ENCODE data around the gene ANKRD63. TPM values are rescaled to one million over a fixed set of nuclear protein-coding genes. Genes with fewer than 3 reads are reported as not detected.

The ANKRD63 gene
- total and polyA plus RNA-seq, 4 experiments from 2014 or later = not detected

GRCh38 chr15:40297356-40297755 lies 14.5 kb upstream of the ANKRD63 start:
- no peak overlapping the region for H3K27ac ChIP-seq (ENCODE audit: low read depth, low read length)
- peaks cover 67% of the 10 kb centered on the region for H3K36me3 ChIP-seq (ENCODE audit: insufficient read depth, low read length)
- H3K27me3 Mint-ChIP-seq = no peaks in the 10 kb centered on the region
- POLR2A ChIA-PET (ENCODE audit: partially characterized antibody) = interaction anchor here (1.2 to 2.5 kb wide), 2 partner anchors 10 to 11 kb away, joined by 4 to 9 read pairs; partner anchors contain the start of gene PLCB2
- peaks cover 0 to 3% (median 0%) of the 10 kb centered on the region in 8 donors for H3K9me3 Mint-ChIP-seq
- H3K4me1 Mint-ChIP-seq = peaks cover 0 to 4% (median 3%) of the 10 kb centered on the region in 4 donors
- H3K27ac Mint-ChIP-seq = peak overlapping the region in 1 of 7 donors; percentile 51
- H3K36me3 Mint-ChIP-seq = peaks cover 41 to 76% of the 10 kb centered on the region in 2 donors
- no peaks in the 10 kb centered on the region for H3K9me3 ChIP-seq (ENCODE audit: control insufficient read depth in 1 of 2, low read length in 2 of 2)
- H3K4me3 Mint-ChIP-seq = no peak overlapping the region
- H3K4me3 ChIP-seq (ENCODE audit: low read length in 2 of 2) = no peak overlapping the region
- CTCF ChIA-PET (ENCODE audit: partially characterized antibody) = interaction anchor here (1.1 to 3.4 kb wide), 3 partner anchors 12 to 40 kb away, joined by 4 to 20 read pairs (median 6); partner anchors contain the start of gene PLCB2
- DNase-seq = no peak
- H3K27me3 ChIP-seq (ENCODE audit: insufficient read depth, low read length) = no peaks in the 10 kb centered on the region
- intact Hi-C loops (cut with micrococcal nuclease) = no loop called here
- no peaks in the 10 kb centered on the region for H3K4me1 ChIP-seq (ENCODE audit: insufficient read depth, low read length)

- intact Hi-C loops (cut with micrococcal nuclease) = no loop called here
- no peaks in the 10 kb centered on the region for H3K4me1 ChIP-seq (ENCODE audit: insufficient read depth, low read length)
- ChIA-PET POLR2A (ENCODE audit: partially characterized antibody) (interaction anchor here (1.2 to 2.7 kb wide), 2 partner anchors 9 to 11 kb away, joined by 4 to 11 read pairs; partner anchors contain the start of gene PLCB2), CTCF (ENCODE audit: partially characterized antibody) (interaction anchor here (1.1 to 1.7 kb wide), 3 partner anchors 18 to 41 kb away, joined by 4 to 6 read pairs (median 4); no protein-coding TSS in a partner anchor)
- H3K27me3 ChIP-seq (ENCODE audit: insufficient read depth, low read length) = no peaks in the 10 kb centered on the region
- peaks cover 0 to 4% (median 3%) of the 10 kb centered on the region in 4 donors for H3K4me1 Mint-ChIP-seq
- peaks cover 39 to 76% of the 10 kb centered on the region in 2 donors for H3K36me3 Mint-ChIP-seq
- no peaks in the 10 kb centered on the region for H3K27me3 Mint-ChIP-seq
- H3K4me3 Mint-ChIP-seq = no peak overlapping the region
- H3K36me3 ChIP-seq (ENCODE audit: insufficient read depth, low read length) = peaks cover 68% of the 10 kb centered on the region
- H3K27ac ChIP-seq (ENCODE audit: low read depth, low read length) = no peak overlapping the region
- peak overlapping the region in 3 of 7 donors; percentile 7 to 70 (median 69) for H3K27ac Mint-ChIP-seq
- peaks cover 0 to 3% (median 0%) of the 10 kb centered on the region in 8 donors for H3K9me3 Mint-ChIP-seq
- no peak for DNase-seq
- H3K4me3 ChIP-seq (ENCODE audit: low read length in 2 of 2) = no peak overlapping the region
- H3K9me3 ChIP-seq (ENCODE audit: control insufficient read depth in 1 of 2, low read length in 2 of 2) = no peaks in the 10 kb centered on the region
Observed at GRCh38 chr15:40296561-40297230, 13.8 kb upstream of the ANKRD63 start.

GRCh38 chr15:40295877-40296560 lies 13.2 kb upstream of the ANKRD63 start:
- ChIA-PET CTCF (ENCODE audit: partially characterized antibody) (interaction anchor here (1.1 to 1.7 kb wide), 4 partner anchors 17 to 42 kb away, joined by 3 to 6 read pairs (median 4); no protein-coding TSS in a partner anchor), POLR2A (ENCODE audit: partially characterized antibody) (interaction anchor here (1.2 to 2.7 kb wide), 2 partner anchors 9 to 12 kb away, joined by 4 to 11 read pairs; partner anchors contain the start of gene PLCB2)
- H3K4me3 Mint-ChIP-seq = no peak overlapping the region
- H3K27me3 ChIP-seq (ENCODE audit: insufficient read depth, low read length) = no peaks in the 10 kb centered on the region
- no peaks in the 10 kb centered on the region for H3K9me3 ChIP-seq (ENCODE audit: control insufficient read depth in 1 of 2, low read length in 2 of 2)
- no peaks in the 10 kb centered on the region for H3K4me1 ChIP-seq (ENCODE audit: insufficient read depth, low read length)
- DNase-seq = no peak
- peaks cover 61% of the 10 kb centered on the region for H3K36me3 ChIP-seq (ENCODE audit: insufficient read depth, low read length)
- no peaks in the 10 kb centered on the region for H3K27me3 Mint-ChIP-seq
- peaks cover 33 to 71% of the 10 kb centered on the region in 2 donors for H3K36me3 Mint-ChIP-seq
- intact Hi-C loops (cut with micrococcal nuclease) = no loop called here
- H3K27ac ChIP-seq (ENCODE audit: low read depth, low read length) = no peak overlapping the region
- peak overlapping the region in 3 of 7 donors; percentile 60 to 86 (median 74) for H3K27ac Mint-ChIP-seq
- peaks cover 0 to 4% (median 3%) of the 10 kb centered on the region in 4 donors for H3K4me1 Mint-ChIP-seq
- no peak overlapping the region for H3K4me3 ChIP-seq (ENCODE audit: low read length in 2 of 2)
- H3K9me3 Mint-ChIP-seq = peaks cover 0 to 3% (median 0%) of the 10 kb centered on the region in 8 donors

DNA sequence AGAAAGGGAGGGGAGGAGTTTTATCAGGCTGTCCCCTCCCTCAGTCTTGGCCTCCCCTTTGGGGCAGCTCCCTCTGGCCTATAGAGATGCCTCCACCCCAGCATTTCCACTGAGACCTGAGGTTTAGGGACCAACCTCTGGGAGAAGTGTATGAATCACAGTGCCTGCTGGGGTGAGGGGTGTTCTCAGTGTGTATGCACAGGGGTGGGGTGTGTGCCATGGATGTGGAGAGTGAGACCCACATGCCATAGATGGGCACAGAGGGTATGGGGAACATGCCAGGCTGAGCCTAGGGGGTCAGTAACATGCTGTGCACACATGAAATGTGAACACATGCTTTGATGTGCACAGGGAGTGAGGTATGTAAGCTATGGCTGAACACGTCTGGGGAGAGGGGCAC lies 12.4 kb upstream of the ANKRD63 start:
- no peak for DNase-seq
- Histone ChIP-seq H3K36me3 (ENCODE audit: insufficient read depth, low read length) (peaks cover 56% of the 10 kb centered on the region), H3K27me3 (ENCODE audit: insufficient read depth, low read length) (no peaks in the 10 kb centered on the region), H3K4me3 (ENCODE audit: low read length in 2 of 2) (no peak overlapping the region), H3K4me1 (ENCODE audit: insufficient read depth, low read length) (no peaks in the 10 kb centered on the region), H3K27ac (ENCODE audit: low read depth, low read length) (no peak overlapping the region), H3K9me3 (ENCODE audit: control insufficient read depth in 1 of 2, low read length in 2 of 2) (no peaks in the 10 kb centered on the region)
- Mint-ChIP-seq H3K27ac (peak overlapping the region in 2 of 7 donors; percentile 60 to 86), H3K36me3 (peaks cover 28 to 67% of the 10 kb centered on the region in 2 donors), H3K4me1 (peaks cover 0 to 3% (median under 1%) of the 10 kb centered on the region in 4 donors), H3K27me3 (no peaks in the 10 kb centered on the region), H3K4me3 (no peak overlapping the region), H3K9me3 (peaks cover 0 to 3% (median 0%) of the 10 kb centered on the region in 8 donors)
- CTCF ChIA-PET (ENCODE audit: partially characterized antibody) = interaction anchor here (1.1 to 1.7 kb wide), 5 partner anchors 12 to 27 kb away, joined by 3 to 4 read pairs (median 4); partner anchors contain the start of gene PLCB2
- POLR2A ChIA-PET (ENCODE audit: partially characterized antibody) = interaction anchor here (2.7 kb wide), 1 partner anchor 13 kb away, joined by 11 read pairs; the partner anchor contains the start of gene PLCB2
- intact Hi-C loops (cut with micrococcal nuclease) = no loop called here

- Histone ChIP-seq H3K27me3 (ENCODE audit: insufficient read depth, low read length) (no peaks in the 10 kb centered on the region), H3K36me3 (ENCODE audit: insufficient read depth, low read length) (peaks cover 55% of the 10 kb centered on the region), H3K4me3 (ENCODE audit: low read length in 2 of 2) (no peak overlapping the region), H3K9me3 (ENCODE audit: control insufficient read depth in 1 of 2, low read length in 2 of 2) (no peaks in the 10 kb centered on the region), H3K27ac (ENCODE audit: low read depth, low read length) (no peak overlapping the region), H3K4me1 (ENCODE audit: insufficient read depth, low read length) (no peaks in the 10 kb centered on the region)
- POLR2A ChIA-PET (ENCODE audit: partially characterized antibody) = interaction anchor here (2.7 to 5.7 kb wide), 2 partner anchors 14 kb away, joined by 11 to 31 read pairs; partner anchors contain the start of gene PLCB2
- Mint-ChIP-seq H3K4me1 (peaks cover 0 to 2% (median under 1%) of the 10 kb centered on the region in 4 donors), H3K36me3 (peaks cover 26 to 68% of the 10 kb centered on the region in 2 donors), H3K4me3 (no peak overlapping the region), H3K27ac (no peak overlapping the region), H3K27me3 (no peaks in the 10 kb centered on the region), H3K9me3 (no peaks in the 10 kb centered on the region)
- intact Hi-C loops (cut with micrococcal nuclease) = no loop called here
- DNase-seq = no peak
- CTCF ChIA-PET (ENCODE audit: partially characterized antibody) = interaction anchor here (1.0 to 7.1 kb wide), 8 partner anchors 13 to 107 kb away, joined by 3 to 57 read pairs (median 4); partner anchors contain the start of gene PLCB2
Observed at GRCh38 chr15:40293905-40294895, 11.3 kb upstream of the ANKRD63 start.

- H3K27me3 ChIP-seq (ENCODE audit: insufficient read depth, low read length) = no peaks in the 10 kb centered on the region
- peak overlapping the region in 1 of 7 donors; percentile 19 for H3K27ac Mint-ChIP-seq
- no peaks in the 10 kb centered on the region for H3K27me3 Mint-ChIP-seq
- no peak overlapping the region for H3K4me3 ChIP-seq (ENCODE audit: low read length in 2 of 2)
- no peak for DNase-seq
- H3K36me3 ChIP-seq (ENCODE audit: insufficient read depth, low read length) = peaks cover 47% of the 10 kb centered on the region
- POLR2A ChIA-PET (ENCODE audit: partially characterized antibody) = interaction anchor here (1.5 to 5.7 kb wide), 2 partner anchors 10 to 15 kb away, joined by 3 to 31 read pairs; partner anchors contain the start of genes ANKRD63 and PLCB2
- CTCF ChIA-PET (ENCODE audit: partially characterized antibody) = interaction anchor here (1.0 to 7.1 kb wide), 3 partner anchors 14 to 108 kb away, joined by 3 to 57 read pairs (median 10); partner anchors contain the start of gene PLCB2
- no peaks in the 10 kb centered on the region for H3K4me1 ChIP-seq (ENCODE audit: insufficient read depth, low read length)
- no peaks in the 10 kb centered on the region for H3K9me3 Mint-ChIP-seq
- peaks cover 0 to 2% (median under 1%) of the 10 kb centered on the region in 4 donors for H3K4me1 Mint-ChIP-seq
- H3K27ac ChIP-seq (ENCODE audit: low read depth, low read length) = no peak overlapping the region
- no peak overlapping the region for H3K4me3 Mint-ChIP-seq
- intact Hi-C loops (cut with micrococcal nuclease) = no loop called here
- H3K36me3 Mint-ChIP-seq = peaks cover 23 to 61% of the 10 kb centered on the region in 2 donors
- H3K9me3 ChIP-seq (ENCODE audit: control insufficient read depth in 1 of 2, low read length in 2 of 2) = no peaks in the 10 kb centered on the region
Observed at GRCh38 chr15:40293006-40293405, 10.1 kb upstream of the ANKRD63 start.
